ENCODE results near the gene SRC. TPM values are rescaled to one million over a fixed set of nuclear protein-coding genes. Genes with fewer than 3 reads are reported as not detected.

The SRC gene
- total RNA-seq, 1 experiment from 2014 or later = 42.3 TPM

GRCh38 chr20:37383229-37383989 is 37.5 kb downstream of the SRC start (continued):
- TF ChIP-seq TCF7L2 (IDR thresholded peaks at IDR 0.05; ENCODE audit: borderline replicate concordance, extremely low read depth, insufficient read depth, insufficient read length) (no peak), RAD21 (IDR thresholded peaks at IDR 0.05; ENCODE audit: low read depth) (no peak), CEBPB (IDR thresholded peaks at IDR 0.05; ENCODE audit: low read depth) (no peak), ELF1 (IDR thresholded peaks at IDR 0.05; ENCODE audit: borderline replicate concordance, low read depth) (no peak), FOSL1 (IDR thresholded peaks at IDR 0.05; ENCODE audit: low read depth) (peak; percentile 91), POLR2AphosphoS5 (IDR thresholded peaks at IDR 0.05; ENCODE audit: low read depth, low read length) (peak; percentile 52; the same call in 1 of the 2 replicates), SP1 (IDR thresholded peaks at IDR 0.05; ENCODE audit: low read depth) (peak; percentile 85), SIN3A (IDR thresholded peaks at IDR 0.05; ENCODE audit: low read depth) (no peak), CBX3 (IDR thresholded peaks at IDR 0.05; ENCODE audit: low read depth) (peak; percentile 73; the same call in 1 of the 2 replicates), POLR2A (IDR thresholded peaks at IDR 0.05; ENCODE audit: borderline replicate concordance, extremely low read depth, insufficient read depth, insufficient read length) (no peak)
- TF ChIP-seq, protein P1, sequence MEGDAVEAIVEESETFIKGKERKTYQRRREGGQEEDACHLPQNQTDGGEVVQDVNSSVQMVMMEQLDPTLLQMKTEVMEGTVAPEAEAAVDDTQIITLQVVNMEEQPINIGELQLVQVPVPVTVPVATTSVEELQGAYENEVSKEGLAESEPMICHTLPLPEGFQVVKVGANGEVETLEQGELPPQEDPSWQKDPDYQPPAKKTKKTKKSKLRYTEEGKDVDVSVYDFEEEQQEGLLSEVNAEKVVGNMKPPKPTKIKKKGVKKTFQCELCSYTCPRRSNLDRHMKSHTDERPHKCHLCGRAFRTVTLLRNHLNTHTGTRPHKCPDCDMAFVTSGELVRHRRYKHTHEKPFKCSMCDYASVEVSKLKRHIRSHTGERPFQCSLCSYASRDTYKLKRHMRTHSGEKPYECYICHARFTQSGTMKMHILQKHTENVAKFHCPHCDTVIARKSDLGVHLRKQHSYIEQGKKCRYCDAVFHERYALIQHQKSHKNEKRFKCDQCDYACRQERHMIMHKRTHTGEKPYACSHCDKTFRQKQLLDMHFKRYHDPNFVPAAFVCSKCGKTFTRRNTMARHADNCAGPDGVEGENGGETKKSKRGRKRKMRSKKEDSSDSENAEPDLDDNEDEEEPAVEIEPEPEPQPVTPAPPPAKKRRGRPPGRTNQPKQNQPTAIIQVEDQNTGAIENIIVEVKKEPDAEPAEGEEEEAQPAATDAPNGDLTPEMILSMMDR (IDR thresholded peaks at IDR 0.05 in 2 of 3, conservative IDR thresholded peaks at IDR 0.05 in 1 of 3; ENCODE audit: borderline replicate concordance in 1 of 3, insufficient read depth in 1 of 3, low read depth in 2 of 3, low read length in 2 of 3) = no peak

- BruUV-seq (replicated peaks) = no TSS peak
- ChIA-PET POLR2A (no interaction called here), RAD21 (ENCODE audit: low non-redundant PET in 1 of 2, low total read pairs in 2 of 2, uncharacterized antibody in 2 of 2, unreplicated experiment in 2 of 2) (interaction anchor here (0.6 to 1.0 kb wide), 2 partner anchors 102 kb away, joined by 3 read pairs; no protein-coding TSS in a partner anchor)
Measured at GRCh38 chr20:37384683-37385174, 38.8 kb downstream of the SRC start.

More at GRCh38 chr20:37384683-37385174, 38.8 kb downstream of the SRC start:
- Histone ChIP-seq H3K9me3 (ENCODE audit: control insufficient read depth in 1 of 2, insufficient read depth in 1 of 2, low read depth in 1 of 2, low read length in 2 of 2) (no peaks in the 10 kb centered on the region), H3K4me1 (ENCODE audit: control insufficient read depth in 1 of 2, insufficient read depth in 2 of 2, low read length in 2 of 2) (peaks cover 11 to 43% of the 10 kb centered on the region in 2 experiments), H4K20me1 (ENCODE audit: insufficient read depth) (no peaks in the 10 kb centered on the region), H3K36me3 (ENCODE audit: control insufficient read depth in 1 of 2, insufficient read depth in 2 of 2, low read length in 2 of 2) (peaks cover 0 to 14% of the 10 kb centered on the region in 2 experiments; a peak in 2 of 4 replicates), H3K79me2 (ENCODE audit: insufficient read depth, low read length) (peaks cover 24% of the 10 kb centered on the region), H3K9me2 (ENCODE audit: insufficient read depth) (no peaks in the 10 kb centered on the region), H3K27ac (ENCODE audit: low read depth, low read length) (peak overlapping the region; percentile 56; the same call in 1 of the 2 replicates), H3K4me2 (ENCODE audit: low read length) (peak overlapping the region; percentile 65), H2AFZ (ENCODE audit: low read depth, low read length, poor library complexity, severe bottlenecking) (no peak overlapping the region), H3K27me3 (ENCODE audit: insufficient read depth, low read length) (no peaks in the 10 kb centered on the region), H3K4me3 (replicated peaks in 1 of 2; ENCODE audit: low read depth in 1 of 2, low read length in 2 of 2) (0 out of 4 replicates have a peak overlapping the region, but pooled peaks of 1 of the 2 experiments have one; percentile 18), H3K9ac (ENCODE audit: low read length) (peak overlapping the region; percentile 44)
- DNase-seq (ENCODE audit: low read depth, low spot score) = no peak
- CTCF ChIA-PET = interaction anchor here (0.6 to 1.4 kb wide), 3 partner anchors 102 to 115 kb away, joined by 4 to 6 read pairs (median 5); no protein-coding TSS in a partner anchor
- TF ChIP-seq RAD21 (IDR thresholded peaks at IDR 0.05; ENCODE audit: low read depth) (peak; percentile 63), FOSL1 (IDR thresholded peaks at IDR 0.05; ENCODE audit: low read depth) (no peak), POLR2AphosphoS5 (IDR thresholded peaks at IDR 0.05; ENCODE audit: low read depth, low read length) (peak; percentile 38; the same call in 1 of the 2 replicates), EZH2 (IDR thresholded peaks at IDR 0.05) (no peak), ZNF274 (IDR thresholded peaks at IDR 0.05; ENCODE audit: low read depth, low read length) (no peak), EZH2phosphoT487 (IDR thresholded peaks at IDR 0.05; ENCODE audit: borderline replicate concordance) (no peak), POLR2A (IDR thresholded peaks at IDR 0.05; ENCODE audit: borderline replicate concordance, extremely low read depth, insufficient read depth, insufficient read length) (no peak), CBX3 (IDR thresholded peaks at IDR 0.05; ENCODE audit: low read depth) (no peak)
- TF ChIP-seq, protein P2, sequence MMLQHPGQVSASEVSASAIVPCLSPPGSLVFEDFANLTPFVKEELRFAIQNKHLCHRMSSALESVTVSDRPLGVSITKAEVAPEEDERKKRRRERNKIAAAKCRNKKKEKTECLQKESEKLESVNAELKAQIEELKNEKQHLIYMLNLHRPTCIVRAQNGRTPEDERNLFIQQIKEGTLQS (IDR thresholded peaks at IDR 0.05) = no peak
- TF ChIP-seq, protein P3, sequence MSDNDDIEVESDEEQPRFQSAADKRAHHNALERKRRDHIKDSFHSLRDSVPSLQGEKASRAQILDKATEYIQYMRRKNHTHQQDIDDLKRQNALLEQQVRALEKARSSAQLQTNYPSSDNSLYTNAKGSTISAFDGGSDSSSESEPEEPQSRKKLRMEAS (IDR thresholded peaks at IDR 0.05) = peak; percentile 34; the same call in 1 of the 2 replicates
- TF ChIP-seq, protein P1 (IDR thresholded peaks at IDR 0.05 in 2 of 3, conservative IDR thresholded peaks at IDR 0.05 in 1 of 3; ENCODE audit: borderline replicate concordance in 1 of 3, insufficient read depth in 1 of 3, low read depth in 2 of 3, low read length in 2 of 3) = peak in 2 of 3 experiments; percentile 77 to 92; a peak in 5 of 6 replicates
- intact Hi-C loops (cut with micrococcal nuclease) = loop anchor here (1.0 to 5.0 kb wide), 2 partner anchors 92 to 150 kb away; no protein-coding TSS in a partner anchor
- ATAC-seq = peak; percentile 64

Data from HCT116 (cell line).